Measurements from ENCODE around the gene IQGAP2.

DNA sequence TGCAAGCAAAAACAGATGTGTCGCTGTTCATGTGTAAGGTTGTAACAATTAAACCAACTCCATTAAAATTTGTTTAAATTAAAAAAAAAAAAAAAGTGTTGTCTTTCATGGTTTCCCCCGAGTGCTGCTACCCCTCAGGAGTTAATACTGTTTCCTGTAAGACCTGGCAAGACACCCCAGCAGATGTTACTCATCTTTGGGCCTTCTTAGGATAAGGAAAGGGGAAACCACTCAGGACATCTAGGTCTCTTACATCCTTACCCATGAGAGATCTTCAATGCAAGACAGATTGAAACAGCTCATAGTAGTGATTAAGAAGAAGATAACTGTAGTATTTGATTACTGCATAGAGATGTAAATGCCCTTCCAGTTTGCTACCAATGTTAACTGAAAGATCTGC is 279.3 kb downstream of the IQGAP2 start:
- TF ChIP-seq, protein P1, sequence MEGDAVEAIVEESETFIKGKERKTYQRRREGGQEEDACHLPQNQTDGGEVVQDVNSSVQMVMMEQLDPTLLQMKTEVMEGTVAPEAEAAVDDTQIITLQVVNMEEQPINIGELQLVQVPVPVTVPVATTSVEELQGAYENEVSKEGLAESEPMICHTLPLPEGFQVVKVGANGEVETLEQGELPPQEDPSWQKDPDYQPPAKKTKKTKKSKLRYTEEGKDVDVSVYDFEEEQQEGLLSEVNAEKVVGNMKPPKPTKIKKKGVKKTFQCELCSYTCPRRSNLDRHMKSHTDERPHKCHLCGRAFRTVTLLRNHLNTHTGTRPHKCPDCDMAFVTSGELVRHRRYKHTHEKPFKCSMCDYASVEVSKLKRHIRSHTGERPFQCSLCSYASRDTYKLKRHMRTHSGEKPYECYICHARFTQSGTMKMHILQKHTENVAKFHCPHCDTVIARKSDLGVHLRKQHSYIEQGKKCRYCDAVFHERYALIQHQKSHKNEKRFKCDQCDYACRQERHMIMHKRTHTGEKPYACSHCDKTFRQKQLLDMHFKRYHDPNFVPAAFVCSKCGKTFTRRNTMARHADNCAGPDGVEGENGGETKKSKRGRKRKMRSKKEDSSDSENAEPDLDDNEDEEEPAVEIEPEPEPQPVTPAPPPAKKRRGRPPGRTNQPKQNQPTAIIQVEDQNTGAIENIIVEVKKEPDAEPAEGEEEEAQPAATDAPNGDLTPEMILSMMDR (conservative IDR thresholded peaks at IDR 0.05), result no peak
- no peak for TF ChIP-seq EZH2 (IDR thresholded peaks at IDR 0.05; ENCODE audit: low read depth)
